Osteocyte (in vitro differentiated cells): ENCODE measurements around the gene SLC12A3. TPM values are rescaled to one million over a fixed set of nuclear protein-coding genes. Genes with fewer than 3 reads are reported as not detected.

Experiments used
- DNase-seq: peaks from one replicate; pipeline ENCODE4 v3.0.0; 2021; ENCODE audit warnings: mixed read lengths; ENCODE audit not compliant: unreplicated experiment; ENCODE audit errors: extremely low spot score
- H3K27ac Mint-ChIP-seq: one replicate; pipeline ENCODE4 v1.8.0; 2021; ENCODE audit warnings: mild to moderate bottlenecking, mixed read lengths; ENCODE audit not compliant: unreplicated experiment
- H3K27me3 Mint-ChIP-seq: one replicate; pipeline ENCODE4 v1.8.0; 2021; ENCODE audit warnings: mixed read lengths; ENCODE audit not compliant: unreplicated experiment
- H3K36me3 Mint-ChIP-seq: one replicate; pipeline ENCODE4 v1.8.0; 2021; ENCODE audit warnings: mixed read lengths; ENCODE audit not compliant: unreplicated experiment
- H3K4me1 Mint-ChIP-seq: one replicate; pipeline ENCODE4 v1.8.0; 2021; ENCODE audit warnings: mixed read lengths; ENCODE audit not compliant: unreplicated experiment
- H3K4me3 Mint-ChIP-seq: one replicate; pipeline ENCODE4 v1.8.0; 2021; ENCODE audit warnings: mild to moderate bottlenecking, moderate library complexity, mixed read lengths; ENCODE audit not compliant: unreplicated experiment
- H3K9me3 Mint-ChIP-seq: one replicate; pipeline ENCODE4 v1.8.0; 2021; ENCODE audit warnings: mixed read lengths; ENCODE audit not compliant: unreplicated experiment
- CTCF ChIP-seq: fragments of 200-600 bp; sonication (generic); IDR thresholded peaks from 2 replicates; pipeline ENCODE4 v1.5.0; 2021; ENCODE audit warnings: antibody characterized with exemption, mild to moderate bottlenecking, moderate library complexity
- total RNA-seq: library from RNA; stranded (reverse); gene quantifications from 2 replicates; pipeline ENCODE4 v1.2.1, GENCODE V29; 2021

SLC12A3 gene
- total RNA-seq, 1 donor from 2014 or later = not detected

GRCh38 chr16:56938664-56939513 lies 73.9 kb downstream of the SLC12A3 start:
- Mint-ChIP-seq H3K4me1 (peaks cover 69% of the 10 kb centered on the region), H3K27ac (peak overlapping the region; percentile 62), H3K36me3 (peaks cover 82% of the 10 kb centered on the region), H3K9me3 (no peaks in the 10 kb centered on the region), H3K4me3 (no peak overlapping the region), H3K27me3 (no peaks in the 10 kb centered on the region)
- TF ChIP-seq CTCF = no peak
- DNase-seq = no peak

- Mint-ChIP-seq H3K36me3 (peaks cover 80% of the 10 kb centered on the region), H3K9me3 (no peaks in the 10 kb centered on the region), H3K4me1 (peaks cover 69% of the 10 kb centered on the region), H3K27ac (peak overlapping the region; percentile 10), H3K27me3 (no peaks in the 10 kb centered on the region), H3K4me3 (no peak overlapping the region)
- no peak for DNase-seq
- TF ChIP-seq CTCF = no peak
Observed at GRCh38 chr16:56939801-56940200, 74.8 kb downstream of the SLC12A3 start.

- Mint-ChIP-seq H3K36me3 (peaks cover 70% of the 10 kb centered on the region), H3K27ac (no peak overlapping the region), H3K4me1 (peaks cover 67% of the 10 kb centered on the region), H3K27me3 (no peaks in the 10 kb centered on the region), H3K9me3 (no peaks in the 10 kb centered on the region), H3K4me3 (no peak overlapping the region)
- DNase-seq = no peak
- no peak for TF ChIP-seq CTCF
Observed at GRCh38 chr16:56941092-56941491, 76.1 kb downstream of the SLC12A3 start.

GRCh38 chr16:56941856-56942331 lies 76.9 kb downstream of the SLC12A3 start:
- H3K4me3 Mint-ChIP-seq = no peak overlapping the region
- peaks cover 65% of the 10 kb centered on the region for H3K36me3 Mint-ChIP-seq
- H3K27ac Mint-ChIP-seq = no peak overlapping the region
- DNase-seq = no peak
- peaks cover 63% of the 10 kb centered on the region for H3K4me1 Mint-ChIP-seq
- H3K27me3 Mint-ChIP-seq = no peaks in the 10 kb centered on the region
- no peak for TF ChIP-seq CTCF
- H3K9me3 Mint-ChIP-seq = no peaks in the 10 kb centered on the region

- H3K27me3 Mint-ChIP-seq = no peaks in the 10 kb centered on the region
- H3K9me3 Mint-ChIP-seq = no peaks in the 10 kb centered on the region
- no peak for TF ChIP-seq CTCF
- peaks cover 50% of the 10 kb centered on the region for H3K36me3 Mint-ChIP-seq
- no peak for DNase-seq
- peak overlapping the region; percentile 43 for H3K27ac Mint-ChIP-seq
- peaks cover 48% of the 10 kb centered on the region for H3K4me1 Mint-ChIP-seq
- no peak overlapping the region for H3K4me3 Mint-ChIP-seq
Observed at GRCh38 chr16:56943761-56944375, 78.9 kb downstream of the SLC12A3 start.
